ENCODE results near the gene SPEM2. TPM values are rescaled to one million over a fixed set of nuclear protein-coding genes. Genes with fewer than 3 reads are reported as not detected.
"Not testable (repeated sequence)": the region's sequence is repeated elsewhere in the genome, so short reads cannot be mapped to it uniquely, and the experiment has no call there.

SPEM2 gene
- total and polyA plus RNA-seq, 3 experiments from 2014 or later = not detected

GRCh38 chr17:7474767-7475166 is 49.4 kb downstream of the SPEM2 start:
- peaks cover 36% of the 10 kb centered on the region for H3K4me1 ChIP-seq (ENCODE audit: insufficient read depth, low read length)
- CTCF ChIA-PET = interaction anchor here (0.6 to 2.0 kb wide), 2 partner anchors 38 to 49 kb away, joined by 3 to 6 read pairs; no protein-coding TSS in a partner anchor
- H3K36me3 ChIP-seq (ENCODE audit: insufficient read depth, low read length); H3K27me3 Mint-ChIP-seq; H3K27me3 ChIP-seq (ENCODE audit: insufficient read depth, low read length, poor library complexity, severe bottlenecking); H3K27ac ChIP-seq (ENCODE audit: low read depth, low read length); H3K4me3 ChIP-seq (ENCODE audit: low read length); H3K4me3 Mint-ChIP-seq; H3K9me3 ChIP-seq (ENCODE audit: low read length); DNase-seq; H3K9me3 Mint-ChIP-seq: not testable (repeated sequence)
- peaks cover 0 to 22% (median 2%) of the 10 kb centered on the region in 3 donors for H3K36me3 Mint-ChIP-seq
- POLR2A ChIA-PET = interaction anchor here (0.6 to 0.9 kb wide), 4 partner anchors 40 to 153 kb away, joined by 3 to 10 read pairs (median 4); partner anchors contain the start of gene TMEM102
- H3K27ac Mint-ChIP-seq = peak overlapping the region in 2 of 8 donors; percentile 29 to 32
- H3K4me1 Mint-ChIP-seq = peaks cover 44 to 76% (median 46%) of the 10 kb centered on the region in 3 donors

GRCh38 chr17:7475764-7476422 is 50.5 kb downstream of the SPEM2 start:
- H3K4me3 ChIP-seq (ENCODE audit: low read length) = no peak overlapping the region
- Mint-ChIP-seq H3K4me1 (peaks cover 49 to 82% (median 52%) of the 10 kb centered on the region in 3 donors), H3K27me3 (peaks cover 0 to 2% of the 10 kb centered on the region in 2 donors), H3K4me3 (peak overlapping the region; percentile 33 to 97 (median 96)), H3K27ac (peak overlapping the region; percentile 65 to 99 (median 94)), H3K36me3 (peaks cover 0 to 24% (median 2%) of the 10 kb centered on the region in 3 donors), H3K9me3 (no peaks in the 10 kb centered on the region)
- H3K27ac ChIP-seq (ENCODE audit: low read depth, low read length) = no peak overlapping the region
- peaks cover 43% of the 10 kb centered on the region for H3K4me1 ChIP-seq (ENCODE audit: insufficient read depth, low read length)
- ChIA-PET POLR2A (interaction anchor here (0.7 to 1.6 kb wide), 2 partner anchors 9 to 76 kb away, joined by 3 to 10 read pairs; partner anchors contain the start of gene POLR2A), CTCF (interaction anchor here (0.8 to 5.2 kb wide), 5 partner anchors 21 to 180 kb away, joined by 3 to 39 read pairs (median 4); no protein-coding TSS in a partner anchor)
- no peak for DNase-seq
- H3K36me3 ChIP-seq (ENCODE audit: insufficient read depth, low read length) = no peaks in the 10 kb centered on the region
- H3K9me3 ChIP-seq (ENCODE audit: low read length) = no peaks in the 10 kb centered on the region
- no peaks in the 10 kb centered on the region for H3K27me3 ChIP-seq (ENCODE audit: insufficient read depth, low read length, poor library complexity, severe bottlenecking)

- Histone ChIP-seq H3K27ac (ENCODE audit: low read depth, low read length) (no peak overlapping the region), H3K36me3 (ENCODE audit: insufficient read depth, low read length) (no peaks in the 10 kb centered on the region), H3K4me3 (ENCODE audit: low read length) (no peak overlapping the region), H3K27me3 (ENCODE audit: insufficient read depth, low read length, poor library complexity, severe bottlenecking) (no peaks in the 10 kb centered on the region), H3K9me3 (ENCODE audit: low read length) (no peaks in the 10 kb centered on the region), H3K4me1 (ENCODE audit: insufficient read depth, low read length) (peaks cover 40% of the 10 kb centered on the region)
- H3K27me3 Mint-ChIP-seq = peaks cover 0 to 2% of the 10 kb centered on the region in 2 donors
- DNase-seq = no peak
- CTCF ChIA-PET = interaction anchor here (0.8 to 5.2 kb wide), 5 partner anchors 22 to 180 kb away, joined by 3 to 39 read pairs (median 4); no protein-coding TSS in a partner anchor
- peak overlapping the region; percentile 65 to 99 (median 94) for H3K27ac Mint-ChIP-seq
- peak overlapping the region; percentile 33 to 97 (median 96) for H3K4me3 Mint-ChIP-seq
- H3K9me3 Mint-ChIP-seq = no peaks in the 10 kb centered on the region
- POLR2A ChIA-PET = interaction anchor here (1.1 to 1.6 kb wide), 2 partner anchors 8 to 9 kb away, joined by 3 to 10 read pairs; partner anchors contain the start of gene POLR2A
- H3K36me3 Mint-ChIP-seq = peaks cover 0 to 24% (median 2%) of the 10 kb centered on the region in 3 donors
- peaks cover 49 to 81% (median 52%) of the 10 kb centered on the region in 3 donors for H3K4me1 Mint-ChIP-seq
Observed at GRCh38 chr17:7476494-7476893, 51.1 kb downstream of the SPEM2 start.

GRCh38 chr17:7476951-7477350 is 51.5 kb downstream of the SPEM2 start:
- Histone ChIP-seq H3K9me3 (ENCODE audit: low read length) (no peaks in the 10 kb centered on the region), H3K4me3 (ENCODE audit: low read length) (no peak overlapping the region), H3K27ac (ENCODE audit: low read depth, low read length) (no peak overlapping the region), H3K36me3 (ENCODE audit: insufficient read depth, low read length) (no peaks in the 10 kb centered on the region), H3K4me1 (ENCODE audit: insufficient read depth, low read length) (peaks cover 36% of the 10 kb centered on the region), H3K27me3 (ENCODE audit: insufficient read depth, low read length, poor library complexity, severe bottlenecking) (no peaks in the 10 kb centered on the region)
- ChIA-PET POLR2A (interaction anchor here (1.1 to 2.9 kb wide), 2 partner anchors 9 to 21 kb away, joined by 3 to 29 read pairs; no protein-coding TSS in a partner anchor), CTCF (interaction anchor here (0.7 to 5.2 kb wide), 5 partner anchors 21 to 121 kb away, joined by 3 to 39 read pairs (median 3); no protein-coding TSS in a partner anchor)
- DNase-seq = no peak
- Mint-ChIP-seq H3K27me3 (peaks cover 0 to 2% of the 10 kb centered on the region in 2 donors), H3K36me3 (peaks cover 0 to 24% (median 2%) of the 10 kb centered on the region in 3 donors), H3K9me3 (no peaks in the 10 kb centered on the region), H3K4me1 (peaks cover 47 to 81% (median 50%) of the 10 kb centered on the region in 3 donors), H3K4me3 (peak overlapping the region; percentile 96 to 97 (median 96)), H3K27ac (peak overlapping the region; percentile 75 to 99 (median 95))

Other genes with a start within 250 kb of the SPEM2 start
Only the 30 nearest of the 39 such genes appear.
- 100 to 1,000 TPM; 156 to 165 TPM for gene GABARAP, start 183.2 kb upstream of the SPEM2 start, total RNA-seq
- 914 TPM for gene GABARAP, start 183.2 kb upstream of the SPEM2 start, polyA plus RNA-seq
- gene CTDNEP1, start 173.9 kb upstream of the SPEM2 start, total RNA-seq = 100 to 1,000 TPM; 224 to 240 TPM
- 57.1 TPM for gene CTDNEP1, start 173.9 kb upstream of the SPEM2 start, polyA plus RNA-seq
- 100 to 1,000 TPM; 106 to 111 TPM for gene ELP5, start 173.4 kb upstream of the SPEM2 start, total RNA-seq
- gene ELP5, start 173.4 kb upstream of the SPEM2 start, polyA plus RNA-seq = 84.8 TPM
- gene CLDN7, start 163.1 kb upstream of the SPEM2 start, total RNA-seq = 1 to 10 TPM in 1 of 2 experiments, under 1 TPM in 1; 0.63 to 1.1 TPM
- 2.1 TPM for gene CLDN7, start 163.1 kb upstream of the SPEM2 start, polyA plus RNA-seq
- under 1 TPM; 0.18 to 0.24 TPM for gene SLC2A4, start 143.9 kb upstream of the SPEM2 start, total RNA-seq
- not detected for gene SLC2A4, start 143.9 kb upstream of the SPEM2 start, polyA plus RNA-seq
- under 1 TPM; 0.07 to 0.26 TPM for gene YBX2, start 131.0 kb upstream of the SPEM2 start, total RNA-seq
- gene YBX2, start 131.0 kb upstream of the SPEM2 start, polyA plus RNA-seq = not detected
- 1,000 to 10,000 TPM; 1,533 to 1,595 TPM for gene EIF5A, start 118.0 kb upstream of the SPEM2 start, total RNA-seq
- gene EIF5A, start 118.0 kb upstream of the SPEM2 start, polyA plus RNA-seq = 230 TPM
- gene GPS2, start 110.3 kb upstream of the SPEM2 start, total RNA-seq = 10 to 100 TPM; 81.1 to 85.2 TPM
- 116 TPM for gene GPS2, start 110.3 kb upstream of the SPEM2 start, polyA plus RNA-seq
- 10 to 100 TPM; 60.1 to 60.7 TPM for gene NEURL4, start 96.3 kb upstream of the SPEM2 start, total RNA-seq
- 2.7 TPM for gene NEURL4, start 96.3 kb upstream of the SPEM2 start, polyA plus RNA-seq
- gene ACAP1, start 89.1 kb upstream of the SPEM2 start, total RNA-seq = 100 to 1,000 TPM; 216 to 225 TPM
- 274 TPM for gene ACAP1, start 89.1 kb upstream of the SPEM2 start, polyA plus RNA-seq
- gene KCTD11, start 73.5 kb upstream of the SPEM2 start, total RNA-seq = 1 to 10 TPM; 4.6 to 5.1 TPM
- 1.9 TPM for gene KCTD11, start 73.5 kb upstream of the SPEM2 start, polyA plus RNA-seq
- not detected for gene TMEM95, start 70.5 kb upstream of the SPEM2 start, total RNA-seq
- not detected for gene TMEM95, start 70.5 kb upstream of the SPEM2 start, polyA plus RNA-seq
- 1 to 10 TPM; 4.4 to 5.8 TPM for gene TNK1, start 44.5 kb upstream of the SPEM2 start, total RNA-seq
- 3.1 TPM for gene TNK1, start 44.5 kb upstream of the SPEM2 start, polyA plus RNA-seq
- 10 to 100 TPM; 79.1 to 81.6 TPM for gene PLSCR3, start 31.1 kb upstream of the SPEM2 start, total RNA-seq
- gene PLSCR3, start 31.1 kb upstream of the SPEM2 start, polyA plus RNA-seq = 152 TPM
- 10 to 100 TPM; 45.4 to 51.4 TPM for gene TMEM256, start 21.5 kb upstream of the SPEM2 start, total RNA-seq
- gene TMEM256, start 21.5 kb upstream of the SPEM2 start, polyA plus RNA-seq = 62.4 TPM
- gene NLGN2, start 17.8 kb upstream of the SPEM2 start, total RNA-seq = 1 to 10 TPM; 5.6 to 6.6 TPM
- 0.06 TPM for gene NLGN2, start 17.8 kb upstream of the SPEM2 start, polyA plus RNA-seq
- not detected for gene SPEM1, start 5.3 kb upstream of the SPEM2 start, total RNA-seq
- gene SPEM1, start 5.3 kb upstream of the SPEM2 start, polyA plus RNA-seq = not detected
- gene SPEM3, start 3.2 kb downstream of the SPEM2 start, total RNA-seq = not detected
- gene SPEM3, start 3.2 kb downstream of the SPEM2 start, polyA plus RNA-seq = not detected
- gene TMEM102, start 9.8 kb downstream of the SPEM2 start, total RNA-seq = 10 to 100 TPM; 11.1 to 11.9 TPM
- gene TMEM102, start 9.8 kb downstream of the SPEM2 start, polyA plus RNA-seq = 23.3 TPM
- 1 to 10 TPM in 1 of 2 experiments, under 1 TPM in 1; 0.85 to 1.1 TPM for gene FGF11, start 13.9 kb downstream of the SPEM2 start, total RNA-seq
- gene FGF11, start 13.9 kb downstream of the SPEM2 start, polyA plus RNA-seq = 0.12 TPM
- 1 to 10 TPM; 6.0 to 6.3 TPM for gene CHRNB1, start 19.4 kb downstream of the SPEM2 start, total RNA-seq
- 24.7 TPM for gene CHRNB1, start 19.4 kb downstream of the SPEM2 start, polyA plus RNA-seq
- 10 to 100 TPM; 22.8 to 23.1 TPM for gene ZBTB4, start 54.0 kb downstream of the SPEM2 start, total RNA-seq
- gene ZBTB4, start 54.0 kb downstream of the SPEM2 start, polyA plus RNA-seq = 24.1 TPM
- not detected for gene SLC35G6, start 55.8 kb downstream of the SPEM2 start, total RNA-seq
- 0.12 TPM for gene SLC35G6, start 55.8 kb downstream of the SPEM2 start, polyA plus RNA-seq
- 100 to 1,000 TPM; 190 to 192 TPM for gene POLR2A, start 58.8 kb downstream of the SPEM2 start, total RNA-seq
- gene POLR2A, start 58.8 kb downstream of the SPEM2 start, polyA plus RNA-seq = 69.6 TPM
- 10 to 100 TPM; 18.6 to 22.5 TPM for gene TNFSF12, start 123.4 kb downstream of the SPEM2 start, total RNA-seq
- gene TNFSF12, start 123.4 kb downstream of the SPEM2 start, polyA plus RNA-seq = 60.8 TPM
- gene TNFSF13, start 133.1 kb downstream of the SPEM2 start, total RNA-seq = 1 to 10 TPM in 1 of 2 experiments, under 1 TPM in 1; 0.80 to 1.6 TPM
- not detected for gene TNFSF13, start 133.1 kb downstream of the SPEM2 start, polyA plus RNA-seq
- 100 to 1,000 TPM; 111 to 121 TPM for gene SENP3, start 136.3 kb downstream of the SPEM2 start, total RNA-seq
- gene SENP3, start 136.3 kb downstream of the SPEM2 start, polyA plus RNA-seq = 12.0 TPM
- 10 to 100 TPM; 11.1 to 12.7 TPM for gene CD68, start 154.0 kb downstream of the SPEM2 start, total RNA-seq
- 1.2 TPM for gene CD68, start 154.0 kb downstream of the SPEM2 start, polyA plus RNA-seq
- gene MPDU1, start 158.2 kb downstream of the SPEM2 start, total RNA-seq = 100 to 1,000 TPM; 115 to 124 TPM
- gene MPDU1, start 158.2 kb downstream of the SPEM2 start, polyA plus RNA-seq = 40.5 TPM
- gene SOX15, start 164.5 kb downstream of the SPEM2 start, total RNA-seq = under 1 TPM; 0.29 to 0.31 TPM
- not detected for gene SOX15, start 164.5 kb downstream of the SPEM2 start, polyA plus RNA-seq

Data from CD8-positive, alpha-beta memory T cell (primary cell).